RWPE2 (cell line): ENCODE data around the gene BCAS4.

Experiments
- ATAC-seq: fragments of 200-7000 bp; cut with Tn5 transposase; 3 replicates; pipeline ENCODE4 v1.9.1; 2021; ENCODE audit warnings: low read depth
- DNase-seq: peaks from one replicate; pipeline ENCODE4 v3.0.0-alpha.2; 2020; ENCODE audit warnings: low spot score
- H3K27ac ChIP-seq: fragments of 450-650 bp; 2 replicates; pipeline ENCODE4 v1.5.1; 2017; ENCODE audit warnings: mild to moderate bottlenecking; ENCODE audit not compliant: poor library complexity, severe bottlenecking
- H3K27me3 ChIP-seq: fragments of 250-450 bp; sonication (Bioruptor Pico); 2 replicates; pipeline ENCODE4 v1.5.1; 2021; ENCODE audit warnings: mild to moderate bottlenecking, moderate library complexity; ENCODE audit not compliant: insufficient read depth, poor library complexity, severe bottlenecking
- H3K36me3 ChIP-seq: fragments of 250-450 bp; sonication (Bioruptor Pico); 2 replicates; pipeline ENCODE4 v1.5.1; 2020; ENCODE audit warnings: low read depth, mild to moderate bottlenecking, moderate library complexity
- H3K4me1 ChIP-seq: fragments of 250-450 bp; sonication (Bioruptor Pico); 2 replicates; pipeline ENCODE4 v1.5.1; 2021; ENCODE audit warnings: mild to moderate bottlenecking, moderate library complexity; ENCODE audit not compliant: insufficient read depth, poor library complexity, severe bottlenecking
- H3K4me3 ChIP-seq: fragments of 250-450 bp; sonication (Bioruptor Pico); 2 replicates; pipeline ENCODE4 v1.5.1; 2021; ENCODE audit warnings: mild to moderate bottlenecking, moderate library complexity; ENCODE audit not compliant: severe bottlenecking
- H3K9me3 ChIP-seq: fragments of 250-450 bp; sonication (Bioruptor Pico); 2 replicates; pipeline ENCODE4 v1.5.1; 2021; ENCODE audit warnings: mild to moderate bottlenecking, moderate library complexity; ENCODE audit not compliant: severe bottlenecking
- CTCF ChIP-seq: fragments of 450-650 bp; IDR thresholded peaks from one replicate; pipeline ENCODE4 v1.5.1; 2017; ENCODE audit warnings: mild to moderate bottlenecking, moderate library complexity; ENCODE audit not compliant: poor library complexity, severe bottlenecking

The BCAS4 gene

DNA sequence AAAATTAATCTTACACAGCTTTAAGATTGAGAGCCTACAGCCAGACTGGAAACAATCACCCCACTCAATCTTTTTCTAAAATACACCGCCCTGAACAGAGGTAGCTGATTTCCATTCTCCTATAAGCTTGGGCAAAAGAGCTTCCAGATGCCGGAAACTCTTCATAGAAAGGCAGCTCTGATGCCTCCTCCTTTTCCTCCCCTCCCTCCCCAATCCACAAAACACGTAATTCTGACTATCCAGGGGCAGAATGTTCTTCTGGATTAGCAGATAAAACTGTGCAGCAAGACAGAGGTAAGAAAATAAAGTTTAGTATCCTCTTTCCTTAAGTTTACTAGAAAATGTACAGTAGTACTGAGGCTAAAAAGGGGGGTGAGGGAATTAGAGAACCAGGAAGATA lies 120.6 kb downstream of the BCAS4 start:
- TF ChIP-seq CTCF = no peak
- no peak overlapping the region for H3K4me3 ChIP-seq
- peak overlapping the region; percentile 57 for H3K27ac ChIP-seq
- H3K9me3 ChIP-seq = no peaks in the 10 kb centered on the region
- peaks cover 69% of the 10 kb centered on the region for H3K36me3 ChIP-seq
- peaks cover 67% of the 10 kb centered on the region for H3K4me1 ChIP-seq
- DNase-seq = no peak
- ATAC-seq = peak; percentile 32
- H3K27me3 ChIP-seq = no peaks in the 10 kb centered on the region

- Histone ChIP-seq H3K27me3 (no peaks in the 10 kb centered on the region), H3K27ac (peak overlapping the region; percentile 57), H3K4me1 (peaks cover 75% of the 10 kb centered on the region), H3K4me3 (no peak overlapping the region), H3K9me3 (no peaks in the 10 kb centered on the region), H3K36me3 (peaks cover 67% of the 10 kb centered on the region)
- no peak for TF ChIP-seq CTCF
- no peak for DNase-seq
- peak; percentile 58 for ATAC-seq
Measured at GRCh38 chr20:50916257-50916656, 121.4 kb downstream of the BCAS4 start.

- no peak for TF ChIP-seq CTCF
- Histone ChIP-seq H3K9me3 (no peaks in the 10 kb centered on the region), H3K36me3 (peaks cover 65% of the 10 kb centered on the region), H3K4me3 (no peak overlapping the region), H3K27me3 (no peaks in the 10 kb centered on the region), H3K27ac (peak overlapping the region; percentile 57), H3K4me1 (peaks cover 75% of the 10 kb centered on the region)
- ATAC-seq (no peak), DNase-seq (no peak)
Measured at GRCh38 chr20:50916934-50917333, 122.1 kb downstream of the BCAS4 start.

DNA sequence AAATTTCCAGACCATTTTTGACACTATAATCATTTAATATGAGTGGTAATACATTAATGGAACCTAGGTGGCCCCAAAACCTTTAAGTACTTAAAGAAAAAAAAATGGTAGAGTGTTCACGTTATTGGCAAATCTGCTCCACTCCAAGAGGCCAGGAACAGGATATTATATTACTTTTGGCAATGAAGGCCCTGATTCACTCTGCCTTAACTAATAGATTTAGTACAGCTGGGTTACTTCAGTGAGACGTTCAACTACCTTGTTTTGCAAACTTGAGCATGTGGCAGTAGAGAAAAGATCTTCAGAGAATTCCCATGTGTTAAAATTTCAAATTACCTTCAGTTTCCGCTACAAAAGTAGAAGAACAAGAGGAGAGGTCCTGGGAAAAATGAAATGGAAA lies 123.5 kb downstream of the BCAS4 start:
- TF ChIP-seq CTCF = no peak
- no peaks in the 10 kb centered on the region for H3K9me3 ChIP-seq
- DNase-seq (no peak), ATAC-seq (no peak)
- no peaks in the 10 kb centered on the region for H3K27me3 ChIP-seq
- peaks cover 75% of the 10 kb centered on the region for H3K4me1 ChIP-seq
- peak overlapping the region; percentile 57 for H3K27ac ChIP-seq
- H3K4me3 ChIP-seq = no peak overlapping the region
- peaks cover 58% of the 10 kb centered on the region for H3K36me3 ChIP-seq

DNA sequence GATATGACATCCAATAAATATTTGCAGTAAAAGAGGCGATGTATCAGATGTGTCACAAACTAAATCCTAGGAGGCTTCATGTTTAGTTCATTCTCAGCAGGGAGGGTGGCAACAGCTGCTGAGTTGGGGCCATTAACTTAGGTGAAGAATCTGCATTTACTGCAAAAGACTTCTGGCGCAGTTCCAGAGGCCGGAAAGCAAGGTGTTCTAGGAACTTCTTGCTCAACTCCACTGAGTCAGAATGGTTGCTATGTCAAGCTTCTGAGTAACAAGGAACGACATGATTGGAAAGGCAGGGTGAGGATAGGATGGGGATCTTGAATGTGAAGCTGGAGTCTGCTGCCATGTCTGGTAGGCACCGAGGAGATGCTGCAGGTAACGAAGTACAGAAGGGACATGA lies 124.7 kb downstream of the BCAS4 start:
- no peaks in the 10 kb centered on the region for H3K9me3 ChIP-seq
- DNase-seq (peak; percentile 99), ATAC-seq (peak; percentile 84)
- no peaks in the 10 kb centered on the region for H3K27me3 ChIP-seq
- H3K4me1 ChIP-seq = peaks cover 64% of the 10 kb centered on the region
- no peak for TF ChIP-seq CTCF
- peaks cover 61% of the 10 kb centered on the region for H3K36me3 ChIP-seq
- H3K4me3 ChIP-seq = no peak overlapping the region
- H3K27ac ChIP-seq = peak overlapping the region; percentile 30
